CD4-positive, alpha-beta T cell treated with Interferon alpha-2 for 1 hour (primary cell): ENCODE measurements around the gene VTCN1.

Experiments
- DNase-seq, 2 donors: peaks; one replicate each; pipeline ENCODE4 v3.0.0-alpha.2; 2020 to 2022

The VTCN1 gene

GRCh38 chr1:117093870-117094621, 116.7 kb downstream of the VTCN1 start:
- peak in 1 of 2 donors; percentile 38 for DNase-seq
